Prostate gland (tissue), 2 donors: ENCODE data around the gene YWHAQ.

Experiments
- CTCF ChIP-seq, 4 experiments: fragments of 200-600 bp in 2 of 4; fragments of 450-650 bp in 2 of 4; sonication (generic) in 2 of 4; IDR thresholded peaks; 1 replicate in 3 of 4; 2 replicates in 1 of 4; pipeline ENCODE4 v1.5.1; 2016 to 2019; ENCODE audit warnings: antibody characterized with exemption in 4 of 4, mild to moderate bottlenecking in 2 of 4, moderate library complexity in 2 of 4
- POLR2A ChIP-seq: fragments of 450-650 bp; IDR thresholded peaks from one replicate; pipeline ENCODE4 v1.6.1; 2016; ENCODE audit warnings: antibody characterized with exemption, mild to moderate bottlenecking
- POLR2AphosphoS5 ChIP-seq: sonication (generic); formaldehyde crosslinking; IDR thresholded peaks from one replicate; pipeline ENCODE4 v1.6.1; 2017; ENCODE audit warnings: antibody characterized with exemption

GRCh38 chr2:9613291-9613690 lies 17.5 kb downstream of the YWHAQ start:
- TF ChIP-seq CTCF (IDR thresholded peaks at IDR 0.05) (no peak), POLR2A (no peak), POLR2AphosphoS5 (no peak)
